Esophagus muscularis mucosa (tissue), 4 donors: Measurements from ENCODE around the gene PCGF2.

Experiments used
- CTCF ChIP-seq, 3 experiments: fragments of 200-600 bp in 2 of 3; fragments of 450-650 bp in 1 of 3; sonication (generic) in 2 of 3; IDR thresholded peaks; one replicate each; pipeline ENCODE4 v1.5.1; 2017 to 2019; ENCODE audit warnings: antibody characterized with exemption in 3 of 3, mild to moderate bottlenecking in 2 of 3, moderate library complexity in 1 of 3
- EP300 ChIP-seq: sonication (generic); formaldehyde crosslinking; IDR thresholded peaks from one replicate; pipeline ENCODE4 v1.6.1; 2017; ENCODE audit warnings: antibody characterized with exemption
- POLR2A ChIP-seq: fragments of 450-650 bp; IDR thresholded peaks from one replicate; pipeline ENCODE4 v1.6.1; 2017; ENCODE audit warnings: antibody characterized with exemption, moderate library complexity, mild to moderate bottlenecking, low read depth
- POLR2AphosphoS5 ChIP-seq, 2 donors: sonication (generic); formaldehyde crosslinking; IDR thresholded peaks; one replicate each; pipeline ENCODE4 v1.6.1; 2017; ENCODE audit warnings: antibody characterized with exemption in 2 of 2

GRCh38 chr17:38719943-38720641 is 28.0 kb downstream of the PCGF2 start:
- TF ChIP-seq POLR2A (no peak), EP300 (no peak), CTCF (IDR thresholded peaks at IDR 0.05) (no peak), POLR2AphosphoS5 (IDR thresholded peaks at IDR 0.05) (no peak)
